Stimulated activated CD4-positive, alpha-beta T cell treated with anti-CD3 and anti-CD28 coated beads, Interleukin-1b, Interleukin-23, amount 100 ng/mL, for 4 hours (primary cell): ENCODE results near the gene PAXX.
A peak's percentile ranks its signal among the peaks of the same experiment; 100 is the strongest.
"Not testable (repeated sequence)": the region's sequence is repeated elsewhere in the genome, so short reads cannot be mapped to it uniquely, and the experiment has no call there.

Source experiments
- DNase-seq, 2 donors: peaks; one replicate each; pipeline ENCODE4 v3.0.0-alpha.2; 2020; ENCODE audit warnings: low read depth in 2 of 2

PAXX gene

GRCh38 chr9:137032858-137033257 is 40.6 kb downstream of the PAXX start:
- no peak for DNase-seq

DNA sequence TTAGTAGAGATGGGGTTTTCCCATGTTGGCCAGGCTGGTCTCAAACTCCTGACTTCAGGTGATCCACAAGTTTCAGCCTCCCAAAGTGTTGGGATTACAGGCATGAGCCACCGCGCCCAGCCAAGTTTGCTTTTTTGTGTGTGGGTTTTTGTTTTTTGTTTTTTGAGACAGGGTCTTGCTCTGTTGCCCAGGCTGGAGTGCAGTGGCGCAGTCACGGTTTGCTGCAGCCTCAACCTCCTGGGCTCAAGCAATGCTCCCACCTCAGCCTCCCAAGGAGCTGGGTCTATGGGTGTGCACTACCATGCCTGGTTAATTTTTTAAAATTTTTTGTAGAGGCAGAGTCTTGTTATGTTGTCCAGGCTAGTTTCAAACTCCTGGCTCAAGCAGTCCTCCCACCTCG is 41.3 kb downstream of the PAXX start:
- DNase-seq: not testable (repeated sequence)

GRCh38 chr9:137034039-137034708 is 42.0 kb downstream of the PAXX start:
- no peak for DNase-seq

DNA sequence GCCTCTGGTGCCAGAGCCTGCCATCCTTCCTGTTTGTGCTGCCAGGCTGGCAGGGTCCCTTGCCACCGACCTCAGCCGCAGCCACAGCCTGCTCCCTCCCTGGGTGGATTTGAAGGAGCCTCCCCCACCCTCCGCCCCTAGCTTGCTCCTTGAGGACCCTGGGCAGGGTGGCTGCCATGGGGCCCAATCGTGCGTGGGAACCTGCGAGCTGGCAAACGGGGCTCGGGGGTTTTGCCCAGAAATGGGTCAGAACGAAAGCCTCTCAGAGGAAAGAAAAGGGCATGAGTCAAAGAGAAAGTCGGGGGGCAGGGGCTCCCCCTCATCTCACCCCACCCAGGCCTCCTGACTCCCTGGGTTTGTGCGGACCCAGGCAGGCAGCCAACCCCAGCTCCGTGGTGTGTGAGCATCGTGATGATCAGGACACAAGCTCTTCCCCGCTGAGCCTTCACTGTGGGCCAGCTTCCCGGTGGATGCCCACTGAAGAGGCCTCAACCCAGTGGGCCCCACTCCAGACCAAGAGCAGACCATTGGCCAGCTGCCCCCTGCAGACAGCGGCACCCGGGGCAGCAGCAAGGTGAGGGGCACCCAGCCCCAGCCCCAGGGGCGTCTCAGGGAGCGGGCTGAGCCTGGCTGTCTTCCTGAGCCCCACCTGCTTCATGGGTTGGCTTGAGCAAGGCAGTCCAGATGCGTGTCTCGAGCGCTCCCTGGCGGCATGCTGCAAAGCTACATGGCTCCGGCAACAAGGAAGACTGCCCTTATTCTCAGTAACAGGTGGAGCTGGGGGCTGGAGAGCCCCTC is 42.7 kb downstream of the PAXX start:
- DNase-seq: peak; percentile 84 to 85

GRCh38 chr9:137035507-137035834 is 43.2 kb downstream of the PAXX start:
- no peak for DNase-seq

GRCh38 chr9:137035937-137036336 is 43.7 kb downstream of the PAXX start:
- DNase-seq: no peak

DNA sequence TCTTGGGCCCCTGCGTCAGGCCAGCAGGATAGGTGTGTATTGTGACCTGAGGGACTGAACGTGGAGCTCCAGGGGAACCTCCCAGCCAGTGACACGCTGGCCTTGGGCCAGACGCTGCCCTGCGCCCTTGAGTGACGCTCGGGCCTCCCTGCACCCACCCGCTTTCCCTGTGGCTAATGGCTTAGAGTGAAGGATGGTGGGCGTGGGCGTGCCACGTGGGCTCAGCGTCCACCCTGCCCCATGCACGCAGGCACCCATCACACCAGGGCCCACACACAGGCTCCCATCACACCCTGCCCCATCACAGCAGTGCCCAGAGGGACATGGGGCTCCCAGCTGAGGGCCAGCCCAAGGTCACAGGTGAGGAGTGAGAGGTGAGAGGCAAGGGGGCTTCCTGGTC is 44.8 kb downstream of the PAXX start:
- no peak for DNase-seq

DNA sequence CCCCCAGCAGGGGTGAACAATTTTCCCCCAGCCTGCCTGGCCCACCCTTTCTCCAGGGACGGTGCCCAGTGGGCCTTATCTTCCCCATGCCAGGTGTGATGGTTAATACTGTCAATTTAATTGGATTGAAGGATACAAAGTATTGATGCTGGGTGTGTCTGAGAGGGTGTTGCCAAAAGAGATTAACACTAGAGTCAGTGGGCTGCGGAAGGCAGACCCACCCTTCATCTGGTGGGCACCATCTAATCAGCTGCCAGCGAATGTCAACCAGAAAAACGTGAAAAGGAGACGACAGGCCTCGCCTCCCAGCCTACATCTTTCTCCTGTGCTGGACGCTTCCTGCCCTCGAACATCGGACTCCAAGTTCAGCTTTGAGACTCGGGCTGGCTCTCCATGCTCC is 45.3 kb downstream of the PAXX start:
- no peak for DNase-seq

DNA sequence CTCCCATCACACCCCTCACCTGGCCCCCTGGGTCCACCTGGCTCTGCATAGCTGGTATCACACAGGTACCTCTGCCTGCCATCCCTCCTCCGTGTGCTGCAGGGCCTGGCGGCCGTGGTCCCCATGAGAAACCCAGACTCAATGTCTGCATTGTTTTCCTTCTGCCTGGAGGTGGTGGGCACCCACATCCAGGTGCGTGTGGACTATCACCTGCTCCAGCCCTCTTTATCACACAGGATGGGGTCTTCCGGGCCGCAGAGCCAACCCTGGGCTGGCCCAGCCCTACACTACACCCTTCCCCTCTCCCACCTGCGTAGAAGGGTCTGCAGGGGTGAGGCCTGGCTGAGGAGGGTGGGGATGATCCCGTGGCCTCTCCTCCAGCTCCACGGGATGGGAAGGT is 46.7 kb downstream of the PAXX start:
- DNase-seq: no peak

DNA sequence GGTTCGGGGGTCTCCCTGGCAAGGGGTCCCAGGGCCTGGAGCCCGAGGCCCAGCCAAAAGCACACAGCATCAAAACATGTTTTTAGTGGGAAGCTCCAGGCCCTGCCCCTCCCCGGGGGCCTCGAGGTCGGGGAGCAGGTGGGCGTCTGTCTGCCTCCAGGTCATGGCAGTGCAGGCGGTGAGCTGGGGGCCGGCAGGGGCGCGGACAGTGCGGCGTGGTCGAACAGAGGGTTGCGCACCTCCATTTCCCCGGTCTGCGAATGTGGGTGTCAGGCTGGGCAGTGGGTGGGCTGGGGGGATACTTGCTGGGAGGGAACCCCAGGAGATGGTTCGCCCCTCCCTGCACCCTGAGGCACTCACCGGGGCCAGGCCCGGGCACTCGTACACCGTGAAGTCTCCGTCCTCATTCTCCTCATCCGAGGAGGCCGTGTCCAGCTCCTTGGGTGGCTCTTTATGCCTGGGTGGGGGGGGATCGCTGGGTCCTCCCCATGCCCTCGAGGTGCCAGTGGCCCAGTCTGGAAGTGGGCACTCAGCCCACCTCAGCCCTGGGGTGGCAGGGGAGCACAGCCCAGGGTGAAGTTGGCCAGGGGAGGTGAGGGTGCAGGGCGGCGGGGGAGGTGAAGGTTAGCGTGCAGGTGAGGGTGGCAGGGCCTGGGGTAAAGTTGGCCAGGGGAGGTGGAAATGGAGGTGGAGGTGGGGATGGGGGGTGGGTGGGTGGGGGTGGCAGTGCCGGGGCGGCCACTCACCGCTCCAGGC is 47.6 kb downstream of the PAXX start:
- no peak for DNase-seq

GRCh38 chr9:137040568-137040967 is 48.3 kb downstream of the PAXX start:
- no peak for DNase-seq

DNA sequence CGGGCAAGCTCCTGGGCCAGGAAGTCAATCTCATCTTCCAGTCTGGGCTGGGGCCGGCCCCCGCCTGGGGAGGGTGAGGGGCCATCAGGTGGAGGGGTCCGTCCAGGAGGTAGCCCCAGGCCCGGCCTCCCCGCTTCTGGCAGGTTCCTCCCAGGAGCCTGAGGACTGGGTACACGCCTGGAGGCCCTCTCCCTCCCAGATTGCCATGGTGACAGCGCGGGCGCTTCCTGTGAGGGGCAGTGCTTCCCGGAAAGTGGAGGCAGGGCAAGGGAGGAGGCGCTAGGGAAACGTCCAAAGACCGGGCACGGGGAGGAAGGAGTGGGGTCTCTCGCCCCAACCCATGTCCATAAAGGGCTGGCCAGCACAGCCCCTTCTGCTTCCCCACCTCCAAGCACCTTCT is 48.9 kb downstream of the PAXX start:
- DNase-seq: no peak

- no peak for DNase-seq
Measured at GRCh38 chr9:137042751-137043727, 50.8 kb downstream of the PAXX start.
